Measurements from ENCODE around the gene ADIG. TPM values are rescaled to one million over a fixed set of nuclear protein-coding genes. Genes with fewer than 3 reads are reported as not detected.

The ADIG gene
- total RNA-seq (not detected), polyA plus RNA-seq (not detected)
- long read RNA-seq, donor 1, result 0 reads
- long read RNA-seq, donor 2, result 0 reads
- long read RNA-seq, donor 3, result 0 reads

DNA sequence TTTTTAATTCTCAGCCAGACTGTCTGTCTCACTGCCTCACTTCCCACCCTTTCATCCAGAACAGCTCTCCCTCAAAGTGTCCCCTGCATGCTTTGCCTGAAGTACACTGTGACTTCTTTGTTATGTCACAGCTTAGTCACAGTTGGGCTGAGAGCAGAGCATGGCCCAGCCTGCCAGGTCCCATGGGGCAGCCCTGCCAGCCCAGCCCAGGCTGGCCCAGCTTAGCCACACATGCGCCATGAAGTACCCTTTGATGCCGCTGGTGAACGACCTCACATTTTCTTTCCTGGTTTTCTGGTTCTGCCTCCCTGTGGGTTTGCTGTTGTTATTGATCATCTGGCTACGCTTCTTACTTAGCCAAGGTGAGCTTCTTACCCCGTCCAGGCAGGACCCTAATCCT lies at the start of gene ADIG:
Gene ADIG (plus strand): TSS at position 185 of the 400 bp plus-strand sequence. CDS start 54 bp downstream, at position 239.
- Histone ChIP-seq H3K27me3 (no peaks in the 10 kb centered on the region), H3K9me3 (no peaks in the 10 kb centered on the region), H3K36me3 (no peaks in the 10 kb centered on the region), H3K4me3 (no peak within 1 kb of the TSS), H3K4me1 (ENCODE audit: insufficient read depth) (no peaks in the 10 kb centered on the region), H3K27ac (no peak within 1 kb of the TSS)
- 62 to 66% (median 65%) methylated on average over 5 of the region's 5 CpGs for WGBS, 3 donors
- no peak for DNase-seq
- no peak for TF ChIP-seq POLR2A (IDR thresholded peaks at IDR 0.05)
- intact Hi-C loops (cut with DNase I), result no loop called here

DNA sequence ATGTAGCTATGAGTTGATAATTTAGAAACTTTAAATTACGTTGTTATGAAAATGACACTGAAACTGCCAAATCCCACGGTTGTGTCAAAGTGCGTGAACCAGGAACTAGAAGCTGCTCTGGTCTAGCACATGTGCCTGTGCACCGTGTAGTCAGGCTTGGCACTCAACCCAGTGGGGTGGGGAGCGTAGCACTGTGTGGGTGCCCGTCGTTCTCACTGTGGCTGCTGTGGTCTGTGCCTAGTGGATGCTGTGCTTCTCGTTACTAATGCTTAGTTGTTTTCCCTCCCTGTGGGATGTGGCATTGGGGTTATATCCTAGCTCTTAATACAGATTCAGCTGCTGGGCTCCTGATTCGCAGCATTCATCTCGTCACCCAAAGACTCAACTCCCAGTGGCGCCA lies 46.2 kb upstream of the ADIG start:
- 89 to 93% (median 91%) methylated on average over 11 of the region's 11 CpGs for WGBS, 3 donors
- Histone ChIP-seq H3K4me3 (no peak overlapping the region), H3K27ac (no peak overlapping the region), H3K36me3 (no peaks in the 10 kb centered on the region), H3K27me3 (no peaks in the 10 kb centered on the region), H3K4me1 (ENCODE audit: insufficient read depth) (no peaks in the 10 kb centered on the region), H3K9me3 (no peaks in the 10 kb centered on the region)
- TF ChIP-seq, protein P1, sequence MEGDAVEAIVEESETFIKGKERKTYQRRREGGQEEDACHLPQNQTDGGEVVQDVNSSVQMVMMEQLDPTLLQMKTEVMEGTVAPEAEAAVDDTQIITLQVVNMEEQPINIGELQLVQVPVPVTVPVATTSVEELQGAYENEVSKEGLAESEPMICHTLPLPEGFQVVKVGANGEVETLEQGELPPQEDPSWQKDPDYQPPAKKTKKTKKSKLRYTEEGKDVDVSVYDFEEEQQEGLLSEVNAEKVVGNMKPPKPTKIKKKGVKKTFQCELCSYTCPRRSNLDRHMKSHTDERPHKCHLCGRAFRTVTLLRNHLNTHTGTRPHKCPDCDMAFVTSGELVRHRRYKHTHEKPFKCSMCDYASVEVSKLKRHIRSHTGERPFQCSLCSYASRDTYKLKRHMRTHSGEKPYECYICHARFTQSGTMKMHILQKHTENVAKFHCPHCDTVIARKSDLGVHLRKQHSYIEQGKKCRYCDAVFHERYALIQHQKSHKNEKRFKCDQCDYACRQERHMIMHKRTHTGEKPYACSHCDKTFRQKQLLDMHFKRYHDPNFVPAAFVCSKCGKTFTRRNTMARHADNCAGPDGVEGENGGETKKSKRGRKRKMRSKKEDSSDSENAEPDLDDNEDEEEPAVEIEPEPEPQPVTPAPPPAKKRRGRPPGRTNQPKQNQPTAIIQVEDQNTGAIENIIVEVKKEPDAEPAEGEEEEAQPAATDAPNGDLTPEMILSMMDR (IDR thresholded peaks at IDR 0.05), result no peak
- TF ChIP-seq EP300 (IDR thresholded peaks at IDR 0.05) (no peak), POLR2A (IDR thresholded peaks at IDR 0.05) (no peak)
- DNase-seq, result no peak
- intact Hi-C loops (cut with DNase I), result no loop called here

DNA sequence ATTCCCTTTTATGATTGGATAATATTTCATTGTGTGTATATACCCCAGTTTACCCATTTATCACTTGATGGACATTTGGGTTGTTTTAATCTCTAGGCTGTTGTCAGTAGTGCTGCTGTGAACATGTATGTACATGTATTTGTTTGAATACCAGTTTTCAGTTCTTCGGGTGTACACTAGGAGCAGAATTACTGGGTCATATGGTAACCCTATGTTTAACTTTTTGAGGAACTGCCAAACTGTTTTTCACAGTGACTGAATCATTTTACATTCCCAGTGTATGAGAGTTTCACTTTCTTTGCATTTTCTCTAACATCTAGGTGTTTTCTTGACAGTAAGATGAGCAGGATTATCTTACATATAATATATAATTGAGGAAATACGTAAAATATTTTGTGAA lies 44.7 kb upstream of the ADIG start:
- no peak for DNase-seq
- intact Hi-C loops (cut with DNase I), result no loop called here
- no peak overlapping the region for H3K4me3 ChIP-seq
- no peaks in the 10 kb centered on the region for H3K9me3 ChIP-seq
- no peaks in the 10 kb centered on the region for H3K4me1 ChIP-seq (ENCODE audit: insufficient read depth)
- 95 to 99% (median 96%) methylated on average over 2 of the region's 2 CpGs for WGBS, 3 donors
- no peaks in the 10 kb centered on the region for H3K36me3 ChIP-seq
- H3K27me3 ChIP-seq, result no peaks in the 10 kb centered on the region
- TF ChIP-seq EP300 (IDR thresholded peaks at IDR 0.05) (no peak), POLR2A (IDR thresholded peaks at IDR 0.05) (no peak)
- TF ChIP-seq, protein P1 (IDR thresholded peaks at IDR 0.05), result no peak
- H3K27ac ChIP-seq, result no peak overlapping the region

DNA sequence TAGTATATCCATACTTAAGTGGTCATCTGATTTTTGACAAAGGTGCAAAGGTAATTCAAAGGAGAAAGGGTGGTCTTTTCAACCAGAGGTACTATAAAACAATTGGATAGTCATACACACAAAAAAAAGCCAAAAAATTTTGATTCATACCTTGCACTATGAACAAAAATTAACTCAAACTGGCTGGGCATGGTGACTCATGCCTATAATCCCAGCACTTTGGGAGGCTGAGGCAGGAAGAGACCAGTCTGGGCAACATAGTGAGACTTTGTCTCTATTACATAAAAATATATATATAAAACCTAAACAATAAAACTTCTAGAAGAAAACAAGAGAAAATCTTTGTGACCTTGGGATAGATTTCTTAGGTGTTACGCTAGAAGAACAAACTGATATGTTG lies 43.8 kb upstream of the ADIG start:
- 96 to 100% (median 97%) methylated on average over 1 of the region's 1 CpG for WGBS, 3 donors
- no peaks in the 10 kb centered on the region for H3K36me3 ChIP-seq
- no peak for DNase-seq

DNA sequence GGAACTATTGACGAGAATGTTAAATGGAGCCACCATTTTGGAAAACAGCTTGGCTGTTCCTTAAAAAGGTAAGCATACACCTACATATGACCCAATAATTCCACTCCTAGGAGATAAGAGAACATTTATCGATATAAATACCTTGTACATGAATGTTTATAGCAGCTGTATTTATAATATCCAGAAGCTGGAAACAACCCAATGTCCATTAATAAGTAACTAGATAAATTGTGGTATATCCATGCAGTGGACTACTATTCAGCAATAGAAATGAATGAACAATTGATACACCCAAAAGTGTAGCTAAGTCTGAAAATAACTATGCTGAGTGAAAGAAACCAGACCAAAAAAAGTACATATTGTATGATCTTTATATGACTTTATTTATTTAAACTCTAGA lies 42.2 kb upstream of the ADIG start:
- 97 to 99% (median 99%) methylated on average over 2 of the region's 2 CpGs for WGBS, 3 donors
- H3K4me3 ChIP-seq, result no peak overlapping the region
- H3K27ac ChIP-seq, result no peak overlapping the region
- intact Hi-C loops (cut with DNase I), result no loop called here
- H3K36me3 ChIP-seq, result no peaks in the 10 kb centered on the region
- H3K9me3 ChIP-seq, result no peaks in the 10 kb centered on the region
- H3K27me3 ChIP-seq, result no peaks in the 10 kb centered on the region
- no peak for DNase-seq
- H3K4me1 ChIP-seq (ENCODE audit: insufficient read depth), result no peaks in the 10 kb centered on the region
- TF ChIP-seq EP300 (IDR thresholded peaks at IDR 0.05) (no peak), POLR2A (IDR thresholded peaks at IDR 0.05) (no peak)
- TF ChIP-seq, protein P1 (IDR thresholded peaks at IDR 0.05), result no peak

More for the DNA sequence above, 43.8 kb upstream of the ADIG start:
- Histone ChIP-seq H3K4me3 (no peak overlapping the region), H3K27ac (no peak overlapping the region), H3K27me3 (no peaks in the 10 kb centered on the region), H3K4me1 (ENCODE audit: insufficient read depth) (no peaks in the 10 kb centered on the region), H3K9me3 (no peaks in the 10 kb centered on the region)
- intact Hi-C loops (cut with DNase I), result no loop called here
- no peak for TF ChIP-seq POLR2A (IDR thresholded peaks at IDR 0.05)
- TF ChIP-seq EP300 (IDR thresholded peaks at IDR 0.05), result no peak
- TF ChIP-seq, protein P1 (IDR thresholded peaks at IDR 0.05), result no peak

Data from ovary (tissue), 10 donors.